Measurements from ENCODE around the gene PKP4.

DNA sequence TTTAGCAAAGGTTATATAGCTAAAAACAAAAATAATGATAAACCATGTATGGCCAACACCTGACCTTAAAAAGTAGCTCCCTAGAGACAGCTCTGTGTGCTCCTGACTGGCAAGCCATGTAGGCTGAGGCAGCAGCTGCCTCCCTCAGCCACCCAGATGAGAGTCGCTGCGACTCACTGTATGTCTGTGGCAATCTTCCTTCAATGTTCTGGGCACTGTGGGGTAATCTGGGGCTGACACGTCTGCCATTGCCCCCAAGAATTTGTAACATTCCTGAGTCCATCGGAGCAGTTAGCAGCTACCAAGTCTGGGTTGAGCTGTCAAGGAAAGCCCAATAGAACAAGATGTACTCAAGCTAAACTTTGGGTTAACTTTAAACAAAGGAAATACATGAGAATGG is 232.0 kb downstream of the PKP4 start:
- TF ChIP-seq, protein P1, sequence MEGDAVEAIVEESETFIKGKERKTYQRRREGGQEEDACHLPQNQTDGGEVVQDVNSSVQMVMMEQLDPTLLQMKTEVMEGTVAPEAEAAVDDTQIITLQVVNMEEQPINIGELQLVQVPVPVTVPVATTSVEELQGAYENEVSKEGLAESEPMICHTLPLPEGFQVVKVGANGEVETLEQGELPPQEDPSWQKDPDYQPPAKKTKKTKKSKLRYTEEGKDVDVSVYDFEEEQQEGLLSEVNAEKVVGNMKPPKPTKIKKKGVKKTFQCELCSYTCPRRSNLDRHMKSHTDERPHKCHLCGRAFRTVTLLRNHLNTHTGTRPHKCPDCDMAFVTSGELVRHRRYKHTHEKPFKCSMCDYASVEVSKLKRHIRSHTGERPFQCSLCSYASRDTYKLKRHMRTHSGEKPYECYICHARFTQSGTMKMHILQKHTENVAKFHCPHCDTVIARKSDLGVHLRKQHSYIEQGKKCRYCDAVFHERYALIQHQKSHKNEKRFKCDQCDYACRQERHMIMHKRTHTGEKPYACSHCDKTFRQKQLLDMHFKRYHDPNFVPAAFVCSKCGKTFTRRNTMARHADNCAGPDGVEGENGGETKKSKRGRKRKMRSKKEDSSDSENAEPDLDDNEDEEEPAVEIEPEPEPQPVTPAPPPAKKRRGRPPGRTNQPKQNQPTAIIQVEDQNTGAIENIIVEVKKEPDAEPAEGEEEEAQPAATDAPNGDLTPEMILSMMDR (IDR thresholded peaks at IDR 0.05): no peak
- TF ChIP-seq POLR2A (IDR thresholded peaks at IDR 0.05) (no peak), POLR2AphosphoS5 (IDR thresholded peaks at IDR 0.05) (no peak), EP300 (IDR thresholded peaks at IDR 0.05) (no peak)
